Effector CD8-positive, alpha-beta T cell (primary cell): ENCODE data around the gene PPP4R2.

ENCODE experiments used
- DNase-seq: peaks from one replicate; lab custom pipeline; 2025; lab: John Stamatoyannopoulos, UW
- total RNA-seq, 4 experiments: gene quantifications; one replicate each; lab custom pipeline; 2026; lab: John Stamatoyannopoulos, UW

The PPP4R2 gene
- total RNA-seq = 103 to 155 (median 119) reads per million in 4 experiments

GRCh38 chr3:72996473-72997333 is at the start of gene PPP4R2:
TSS of gene PPP4R2 (plus strand) at chr3:72996811. CDS start at chr3:72997038, 227 bp downstream.
- DNase-seq = peak; percentile 81

GRCh38 chr3:72947715-72948490 is 48.7 kb upstream of the PPP4R2 start:
- no peak for DNase-seq

- no peak for DNase-seq
Observed at GRCh38 chr3:72949016-72949415, 47.6 kb upstream of the PPP4R2 start.

GRCh38 chr3:72950372-72950771 is 46.2 kb upstream of the PPP4R2 start:
- DNase-seq = no peak

- DNase-seq = no peak
Observed at GRCh38 chr3:72950801-72951200, 45.8 kb upstream of the PPP4R2 start.

GRCh38 chr3:72951259-72951722 is 45.3 kb upstream of the PPP4R2 start:
- no peak for DNase-seq

- DNase-seq = no peak
Observed at GRCh38 chr3:72953325-72953956, 43.2 kb upstream of the PPP4R2 start.

GRCh38 chr3:72957297-72957696 is 39.3 kb upstream of the PPP4R2 start:
- DNase-seq = no peak

- no peak for DNase-seq
Observed at GRCh38 chr3:72959336-72959735, 37.3 kb upstream of the PPP4R2 start.

GRCh38 chr3:72960812-72961518 is 35.6 kb upstream of the PPP4R2 start:
- DNase-seq = no peak

- DNase-seq = no peak
Observed at GRCh38 chr3:72961752-72962151, 34.9 kb upstream of the PPP4R2 start.

GRCh38 chr3:72962317-72962716 is 34.3 kb upstream of the PPP4R2 start:
- no peak for DNase-seq

GRCh38 chr3:72964633-72965032 is 32.0 kb upstream of the PPP4R2 start:
- DNase-seq = no peak

- DNase-seq = no peak
Observed at GRCh38 chr3:72968266-72968664, 28.3 kb upstream of the PPP4R2 start.

GRCh38 chr3:72969766-72970165 is 26.8 kb upstream of the PPP4R2 start:
- no peak for DNase-seq

- no peak for DNase-seq
Observed at GRCh38 chr3:72970942-72971341, 25.7 kb upstream of the PPP4R2 start.

- no peak for DNase-seq
Observed at GRCh38 chr3:72972706-72973030, 23.9 kb upstream of the PPP4R2 start.

- DNase-seq = no peak
Observed at GRCh38 chr3:72973031-72973723, 23.4 kb upstream of the PPP4R2 start.

- no peak for DNase-seq
Observed at GRCh38 chr3:72973786-72974185, 22.8 kb upstream of the PPP4R2 start.

- no peak for DNase-seq
Observed at GRCh38 chr3:72974956-72975355, 21.7 kb upstream of the PPP4R2 start.

GRCh38 chr3:72976281-72976741 is 20.3 kb upstream of the PPP4R2 start:
- DNase-seq = no peak
